Measurements from ENCODE around the gene ERBB4.

The ERBB4 gene

GRCh38 chr2:211986313-211986712 lies 552.3 kb downstream of the ERBB4 start:
- Histone ChIP-seq H3K4me3 (no peak overlapping the region), H3K27ac (no peak overlapping the region)

- no peak overlapping the region for H3K4me3 ChIP-seq
- no peak overlapping the region for H3K27ac ChIP-seq
These were observed 553.2 kb downstream of the ERBB4 start for GRCh38 chr2:211985393-211985792.

GRCh38 chr2:211982162-211982561 lies 556.4 kb downstream of the ERBB4 start:
- Histone ChIP-seq H3K27ac (no peak overlapping the region), H3K4me3 (no peak overlapping the region)

GRCh38 chr2:211981451-211981850 lies 557.2 kb downstream of the ERBB4 start:
- Histone ChIP-seq H3K27ac (no peak overlapping the region), H3K4me3 (no peak overlapping the region)

DNA sequence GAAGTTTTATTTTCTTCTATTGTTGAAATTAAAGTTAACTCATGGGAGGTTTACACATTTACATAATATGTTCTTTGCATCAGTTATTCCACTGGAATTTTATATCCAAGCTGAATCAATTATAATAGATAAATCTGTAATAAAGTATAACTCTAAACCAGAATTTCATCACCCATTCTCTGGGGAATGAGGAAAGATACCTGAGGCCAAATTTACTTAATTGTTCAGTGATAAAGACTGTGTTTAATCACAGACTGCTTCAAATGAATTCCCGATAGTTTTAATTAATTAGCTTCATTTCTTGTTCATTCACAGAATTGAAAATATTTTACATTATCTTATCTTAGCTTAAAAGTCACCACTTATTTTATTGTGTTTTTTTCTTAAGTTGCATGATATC lies 562.5 kb downstream of the ERBB4 start:
- no peak overlapping the region for H3K4me3 ChIP-seq
- H3K27ac ChIP-seq: no peak overlapping the region

- no peak overlapping the region for H3K4me3 ChIP-seq
- H3K27ac ChIP-seq: no peak overlapping the region
These were observed 571.4 kb downstream of the ERBB4 start for GRCh38 chr2:211967234-211967633.

- Histone ChIP-seq H3K27ac (no peak overlapping the region), H3K4me3 (no peak overlapping the region)
These were observed 574.6 kb downstream of the ERBB4 start for GRCh38 chr2:211963969-211964368.

GRCh38 chr2:211957799-211958198 lies 580.8 kb downstream of the ERBB4 start:
- no peak overlapping the region for H3K27ac ChIP-seq
- H3K4me3 ChIP-seq: no peak overlapping the region

DNA sequence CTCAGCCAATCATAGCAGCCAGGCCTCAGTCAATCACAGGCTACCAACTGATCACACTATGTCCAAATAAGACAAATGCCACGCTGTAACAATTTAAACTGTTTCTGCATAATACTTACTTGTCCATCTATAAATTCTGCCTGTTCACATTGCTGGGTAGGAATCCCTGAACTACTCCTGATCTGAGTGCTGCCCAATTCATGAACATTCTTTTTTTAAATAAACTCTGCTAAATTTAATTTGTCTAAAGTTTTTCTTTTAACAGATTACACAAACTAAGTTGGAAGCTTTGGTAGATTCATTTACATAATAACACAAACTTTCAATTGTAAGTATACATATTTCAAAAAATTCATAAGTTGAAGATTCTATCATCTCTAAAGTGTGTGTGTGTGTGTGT lies 583.0 kb downstream of the ERBB4 start:
- H3K4me3 ChIP-seq: no peak overlapping the region
- no peak overlapping the region for H3K27ac ChIP-seq

GRCh38 chr2:211948932-211949331 lies 589.7 kb downstream of the ERBB4 start:
- no peak overlapping the region for H3K27ac ChIP-seq
- no peak overlapping the region for H3K4me3 ChIP-seq

DNA sequence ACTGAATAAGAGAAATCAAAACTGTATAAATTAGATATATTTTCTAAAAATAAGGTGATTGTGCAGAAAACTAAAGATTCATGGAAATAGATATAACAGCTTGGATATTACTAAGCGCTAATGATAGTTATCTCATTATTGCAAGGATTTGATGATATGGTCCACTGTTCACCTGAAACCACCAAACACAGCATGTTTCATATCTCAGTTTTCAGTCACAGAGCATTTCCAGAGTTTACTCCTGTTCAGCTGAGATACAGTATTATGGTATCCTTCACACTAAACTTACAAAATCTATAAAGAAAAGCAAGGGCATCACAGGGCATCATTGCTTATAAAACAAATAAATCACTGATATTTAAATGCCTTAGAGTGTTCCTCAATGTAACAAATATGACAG lies 591.6 kb downstream of the ERBB4 start:
- Histone ChIP-seq H3K4me3 (no peak overlapping the region), H3K27ac (no peak overlapping the region)

GRCh38 chr2:211944572-211944971 lies 594.0 kb downstream of the ERBB4 start:
- no peak overlapping the region for H3K27ac ChIP-seq
- no peak overlapping the region for H3K4me3 ChIP-seq

- Histone ChIP-seq H3K27ac (no peak overlapping the region), H3K4me3 (no peak overlapping the region)
These were observed 596.4 kb downstream of the ERBB4 start for GRCh38 chr2:211942153-211942552.

DNA sequence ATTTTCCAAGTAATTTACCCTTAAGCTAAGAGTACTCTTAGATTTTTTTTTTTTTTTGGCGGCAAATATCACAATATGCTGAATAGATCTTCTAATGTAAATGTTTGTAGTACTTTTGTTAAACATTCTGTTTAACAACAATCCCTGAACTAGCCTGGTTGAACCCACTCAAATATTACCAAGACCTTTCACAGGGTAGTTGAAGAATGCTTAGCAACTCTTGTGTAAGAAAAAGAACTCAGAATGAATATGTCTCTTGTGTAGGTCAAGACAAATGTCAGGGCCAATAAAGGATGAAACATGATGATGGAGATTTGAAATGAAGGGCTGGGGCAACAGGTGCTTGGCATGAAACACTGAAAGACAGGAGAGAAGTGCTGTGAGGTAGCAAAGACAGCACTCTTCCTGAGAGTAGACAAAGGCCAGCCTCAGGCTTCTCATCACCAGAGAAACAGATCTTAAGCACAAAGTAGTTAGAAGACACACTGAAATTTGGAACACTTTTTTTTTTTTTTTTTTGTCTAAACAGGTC lies 597.3 kb downstream of the ERBB4 start:
- H3K27ac ChIP-seq: no peak overlapping the region
- no peak overlapping the region for H3K4me3 ChIP-seq

DNA sequence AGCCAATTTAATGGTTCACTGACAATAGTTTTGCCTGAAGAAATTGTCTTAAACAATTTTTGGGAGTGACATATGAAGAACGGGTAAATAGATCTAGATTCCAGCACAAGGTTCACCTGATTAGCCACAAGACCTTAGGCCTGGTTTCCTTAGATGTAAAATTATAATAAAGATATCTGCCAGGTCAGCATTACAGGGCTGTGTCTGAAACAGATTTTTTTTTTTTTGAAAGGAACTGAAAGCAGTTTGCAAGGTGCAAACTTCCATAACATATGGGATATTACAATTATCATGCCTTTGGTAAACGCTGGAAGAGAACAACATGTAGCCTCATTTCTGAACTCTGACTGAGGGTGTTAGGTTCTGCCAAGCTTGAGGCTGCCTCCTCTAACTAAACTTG lies 599.4 kb downstream of the ERBB4 start:
- Histone ChIP-seq H3K27ac (no peak overlapping the region), H3K4me3 (no peak overlapping the region)

DNA sequence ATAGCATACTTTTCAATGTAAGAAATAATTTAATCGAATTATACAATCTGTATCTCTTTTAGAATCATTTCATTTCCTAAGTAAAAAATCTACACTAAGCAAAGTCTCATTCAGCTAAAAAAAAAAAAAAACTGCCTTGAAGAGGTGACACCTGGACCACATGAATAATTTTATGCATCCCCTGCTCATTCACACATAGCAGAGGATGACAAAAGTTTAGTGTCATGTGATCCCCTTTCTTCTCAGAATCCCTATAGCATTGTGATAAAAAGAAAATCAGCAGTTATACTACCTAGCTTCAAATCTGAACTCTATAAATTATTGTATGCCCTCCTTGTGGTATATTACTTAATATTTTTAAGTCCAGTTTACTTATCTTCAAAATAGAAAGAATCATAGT lies 603.8 kb downstream of the ERBB4 start:
- Histone ChIP-seq H3K4me3 (no peak overlapping the region), H3K27ac (no peak overlapping the region)

DNA sequence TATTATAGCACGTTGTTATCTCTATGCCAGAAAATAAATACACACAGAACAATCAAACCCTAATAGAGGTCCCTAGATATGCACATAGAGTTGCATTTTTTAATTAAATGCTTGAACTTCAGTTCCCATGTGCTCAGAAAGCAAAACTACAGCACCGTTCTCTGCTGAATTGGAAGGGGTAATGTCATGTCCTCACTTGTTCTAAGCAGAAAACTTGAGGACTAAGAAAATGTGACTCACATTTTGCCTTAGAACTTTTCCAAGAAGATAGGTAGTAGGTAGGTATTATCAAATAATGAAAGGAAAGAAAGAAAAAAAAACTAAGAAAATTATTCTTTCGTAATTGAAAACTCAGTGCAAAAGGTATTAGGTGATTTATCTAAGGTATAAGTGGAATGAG lies 607.3 kb downstream of the ERBB4 start:
- no peak overlapping the region for H3K27ac ChIP-seq
- H3K4me3 ChIP-seq: no peak overlapping the region

DNA sequence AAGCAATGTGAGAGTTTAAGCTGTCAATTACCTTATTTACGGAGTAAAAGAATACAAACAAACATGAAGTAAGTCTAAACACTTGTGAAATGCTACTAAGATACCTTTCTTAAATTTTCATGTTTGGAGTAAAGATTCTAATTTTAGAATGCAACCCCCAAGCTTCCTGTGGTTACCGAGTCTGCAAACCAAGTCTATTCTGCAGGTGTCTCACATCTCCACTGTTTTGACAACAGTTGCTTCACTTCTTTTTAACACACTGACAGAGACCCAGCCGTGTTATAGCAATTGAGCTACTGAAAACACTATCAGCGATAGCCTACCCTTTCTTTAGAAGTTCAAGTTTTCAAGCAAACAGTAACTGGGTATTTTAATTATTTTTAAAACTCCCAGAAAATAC lies 608.3 kb downstream of the ERBB4 start:
- Histone ChIP-seq H3K4me3 (no peak overlapping the region), H3K27ac (no peak overlapping the region)

GRCh38 chr2:211928201-211928600 lies 610.4 kb downstream of the ERBB4 start:
- H3K4me3 ChIP-seq: no peak overlapping the region

GRCh38 chr2:211923019-211923418 lies 615.6 kb downstream of the ERBB4 start:
- Histone ChIP-seq H3K27ac (no peak overlapping the region), H3K4me3 (no peak overlapping the region)

More at GRCh38 chr2:211928201-211928600, 610.4 kb downstream of the ERBB4 start:
- no peak overlapping the region for H3K27ac ChIP-seq

DNA sequence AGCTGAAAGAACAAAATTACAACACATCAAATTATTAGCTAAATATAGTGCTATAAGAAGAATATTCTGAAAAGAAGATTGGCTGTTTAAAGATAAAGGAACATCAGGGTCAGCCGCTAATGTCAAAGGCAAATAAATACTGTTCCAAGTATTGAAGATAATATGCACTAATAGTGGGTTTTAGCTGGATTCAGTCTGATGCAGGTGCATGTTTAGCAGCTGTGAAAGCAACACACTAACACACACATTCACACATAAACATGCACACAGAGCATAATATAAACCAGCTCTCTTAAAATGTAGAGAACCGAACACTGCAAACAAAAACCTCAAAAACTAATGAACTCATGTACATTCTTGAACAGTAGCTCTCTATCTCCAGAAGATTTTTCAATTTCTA lies 634.6 kb downstream of the ERBB4 start:
- Histone ChIP-seq H3K4me3 (no peak overlapping the region), H3K27ac (no peak overlapping the region)

DNA sequence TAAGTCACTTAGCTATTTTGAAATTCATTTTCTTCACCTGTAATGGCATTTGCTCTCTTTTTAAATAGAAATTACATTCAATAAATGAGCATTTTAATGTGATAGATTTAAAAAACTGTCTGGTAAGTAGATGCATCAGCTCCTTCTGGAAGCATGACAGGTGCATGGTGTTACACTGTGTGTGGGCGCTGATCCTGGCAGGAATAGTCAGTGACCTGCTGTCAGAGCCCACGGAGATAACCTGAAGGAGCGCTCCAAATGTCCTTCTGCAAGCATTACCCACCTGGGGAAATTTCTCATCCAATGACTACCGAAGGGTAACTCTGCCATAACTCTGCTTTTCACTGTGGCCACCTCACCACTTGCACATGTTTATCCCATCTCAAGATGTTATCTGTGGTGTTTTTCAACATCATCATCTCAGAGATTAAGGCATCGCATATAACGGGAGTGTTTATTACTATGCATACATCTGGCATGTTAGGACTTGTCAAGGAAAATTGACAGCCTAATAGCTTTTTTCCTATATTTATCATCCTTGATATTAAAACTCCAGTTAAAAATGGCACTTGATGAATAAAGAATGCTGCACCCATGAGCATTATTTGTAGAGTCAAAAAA lies 637.3 kb downstream of the ERBB4 start:
- H3K27ac ChIP-seq: no peak overlapping the region

More for the DNA sequence above, 637.3 kb downstream of the ERBB4 start:
- no peak overlapping the region for H3K4me3 ChIP-seq
